HG03378 (cell line): ENCODE results near the gene CHMP4B.

ENCODE experiments used
- ATAC-seq: cut with Tn5 transposase; IDR thresholded peaks from one replicate; pipeline ENCODE4 v1.9.1; 2021; ENCODE audit warnings: mild to moderate bottlenecking, moderate library complexity; ENCODE audit not compliant: unreplicated experiment

Gene CHMP4B

GRCh38 chr20:33859751-33860150 lies 48.6 kb downstream of the CHMP4B start:
- ATAC-seq = no peak

GRCh38 chr20:33861458-33861857 lies 50.3 kb downstream of the CHMP4B start:
- no peak for ATAC-seq

- ATAC-seq = no peak
These were observed 51.7 kb downstream of the CHMP4B start for GRCh38 chr20:33862709-33863403.

- no peak for ATAC-seq
These were observed 52.5 kb downstream of the CHMP4B start for GRCh38 chr20:33863440-33864323.

GRCh38 chr20:33864324-33864963 lies 53.3 kb downstream of the CHMP4B start:
- no peak for ATAC-seq

- ATAC-seq = no peak
These were observed 54.7 kb downstream of the CHMP4B start for GRCh38 chr20:33865761-33866370.

- ATAC-seq = no peak
These were observed 55.4 kb downstream of the CHMP4B start for GRCh38 chr20:33866398-33867100.

GRCh38 chr20:33868042-33868441 lies 56.9 kb downstream of the CHMP4B start:
- ATAC-seq = no peak

GRCh38 chr20:33868595-33868994 lies 57.4 kb downstream of the CHMP4B start:
- no peak for ATAC-seq

- no peak for ATAC-seq
These were observed 58.1 kb downstream of the CHMP4B start for GRCh38 chr20:33869283-33869682.

- ATAC-seq = no peak
These were observed 60.2 kb downstream of the CHMP4B start for GRCh38 chr20:33871362-33871761.

GRCh38 chr20:33874129-33874528 lies 63.0 kb downstream of the CHMP4B start:
- no peak for ATAC-seq

- no peak for ATAC-seq
These were observed 63.9 kb downstream of the CHMP4B start for GRCh38 chr20:33875055-33875454.

GRCh38 chr20:33875534-33876026 lies 64.4 kb downstream of the CHMP4B start:
- no peak for ATAC-seq

- no peak for ATAC-seq
These were observed 67.4 kb downstream of the CHMP4B start for GRCh38 chr20:33878583-33878982.

GRCh38 chr20:33880396-33880795 lies 69.2 kb downstream of the CHMP4B start:
- no peak for ATAC-seq

- ATAC-seq = no peak
These were observed 70.8 kb downstream of the CHMP4B start for GRCh38 chr20:33881989-33882388.

- ATAC-seq = no peak
These were observed 71.3 kb downstream of the CHMP4B start for GRCh38 chr20:33882481-33882880.

GRCh38 chr20:33883164-33883563 lies 72.0 kb downstream of the CHMP4B start:
- ATAC-seq = peak; percentile 71

- ATAC-seq = no peak
These were observed 73.5 kb downstream of the CHMP4B start for GRCh38 chr20:33884633-33885032.
